OCI-LY7 (cell line): Measurements from ENCODE around the gene MAZ. TPM values are rescaled to one million over a fixed set of nuclear protein-coding genes. Genes with fewer than 3 reads are reported as not detected.

ENCODE experiments used
- BruUV-seq: library from RNA; stranded (reverse); fragments of 400-500 nt; replicated peaks from 2 replicates; lab custom pipeline; 2021; lab: Mats Ljungman, UMichigan
- CTCF ChIA-PET: fragments of 300-600 bp; sonication (Branson Sonifier 250); formaldehyde crosslinking; loops from one replicate; lab custom pipeline; 2022; ENCODE audit warnings: antibody characterized with exemption; ENCODE audit not compliant: unreplicated experiment; lab: Charles Lee
- POLR2A ChIA-PET: fragments of 300-600 bp; sonication (Branson Sonifier 250); formaldehyde crosslinking; loops from one replicate; lab custom pipeline; 2022; ENCODE audit warnings: antibody characterized with exemption; lab: Charles Lee
- DNase-seq: peaks from one replicate; pipeline ENCODE4 v3.0.0-alpha.2; 2015; ENCODE audit warnings: low spot score
- H2AFZ ChIP-seq: fragments of 200-600 bp; sonication (generic), shearing (Covaris generic); 2 replicates; pipeline ENCODE4 v1.6.1; 2014; ENCODE audit warnings: mild to moderate bottlenecking, antibody characterized with exemption, low read length, moderate library complexity
- H3K27ac ChIP-seq: fragments of 200-600 bp; sonication (generic); 2 replicates; pipeline ENCODE4 v1.5.1; 2014; ENCODE audit warnings: mixed run types, low read depth, mild to moderate bottlenecking, moderate library complexity, low read length, inconsistent platforms; ENCODE audit not compliant: poor library complexity, severe bottlenecking
- H3K36me3 ChIP-seq: fragments of 200-600 bp; sonication (generic); 2 replicates; pipeline ENCODE4 v1.6.1; 2014; ENCODE audit warnings: mild to moderate bottlenecking, antibody characterized with exemption, low read length, moderate library complexity, mixed read lengths; ENCODE audit not compliant: insufficient read depth
- H3K4me1 ChIP-seq: fragments of 200-600 bp; sonication (generic); 2 replicates; pipeline ENCODE4 v1.5.1; 2014; ENCODE audit warnings: mild to moderate bottlenecking, low read length; ENCODE audit not compliant: insufficient read depth, poor library complexity, severe bottlenecking
- H3K4me2 ChIP-seq: fragments of 200-600 bp; sonication (generic); 2 replicates; pipeline ENCODE4 v1.6.1; 2014; ENCODE audit warnings: mild to moderate bottlenecking, low read length
- H3K4me3 ChIP-seq: fragments of 200-600 bp; sonication (generic); 2 replicates; pipeline ENCODE4 v1.5.1; 2014; ENCODE audit warnings: mild to moderate bottlenecking, low read depth, low read length; ENCODE audit not compliant: poor library complexity, severe bottlenecking
- H3K79me2 ChIP-seq: fragments of 200-600 bp; sonication (generic); 2 replicates; pipeline ENCODE4 v1.6.1; 2016; ENCODE audit warnings: low read depth, mild to moderate bottlenecking, low read length, moderate library complexity, mixed read lengths; ENCODE audit not compliant: insufficient read depth
- H3K9me2 ChIP-seq: fragments of 200-600 bp; sonication (generic); 2 replicates; pipeline ENCODE4 v1.6.1; 2016; ENCODE audit warnings: mild to moderate bottlenecking, low read length, mixed read lengths; ENCODE audit not compliant: insufficient read depth
- H3K9me3 ChIP-seq: fragments of 200-600 bp; sonication (generic); 2 replicates; pipeline ENCODE4 v1.6.1; 2014; ENCODE audit warnings: mild to moderate bottlenecking, mixed run types, low read length, mixed read lengths
- H4K20me1 ChIP-seq: fragments of 200-600 bp; sonication (generic); 2 replicates; pipeline ENCODE4 v1.6.1; 2014; ENCODE audit warnings: mild to moderate bottlenecking, antibody characterized with exemption, low read length, moderate library complexity, mixed read lengths; ENCODE audit not compliant: insufficient read depth
- CTCF ChIP-seq: fragments of 200-600 bp; sonication (generic); conservative IDR thresholded peaks from 2 replicates; pipeline ENCODE4 v1.5.1; 2014; ENCODE audit warnings: mild to moderate bottlenecking, antibody characterized with exemption, low read length, moderate library complexity, mixed read lengths
- EZH2phosphoT487 ChIP-seq: fragments of 200-600 bp; sonication (generic); IDR thresholded peaks from 2 replicates; pipeline ENCODE4 v1.6.1; 2018; ENCODE audit warnings: low read depth, borderline replicate concordance, mild to moderate bottlenecking, mixed run types, antibody characterized with exemption, low read length, moderate library complexity, mixed read lengths
- intact Hi-C: fragments of 100-400 bp; cut with micrococcal nuclease; formaldehyde crosslinking; loops from one replicate; pipeline ENCODE4 v1.10.0; 2022; ENCODE audit not compliant: unreplicated experiment
- total RNA-seq, 2 experiments: library from RNA; depleted of rRNA in 1 of 2; stranded (reverse); fragments of >200 nt in 1 of 2; shearing (Covaris generic) in 1 of 2; gene quantifications; 2 replicates each; pipeline ENCODE4 v1.2.3, GENCODE V29; 2014 to 2022

The MAZ gene
- total RNA-seq, 2 experiments from 2014 or later: 471 to 484 TPM

DNA sequence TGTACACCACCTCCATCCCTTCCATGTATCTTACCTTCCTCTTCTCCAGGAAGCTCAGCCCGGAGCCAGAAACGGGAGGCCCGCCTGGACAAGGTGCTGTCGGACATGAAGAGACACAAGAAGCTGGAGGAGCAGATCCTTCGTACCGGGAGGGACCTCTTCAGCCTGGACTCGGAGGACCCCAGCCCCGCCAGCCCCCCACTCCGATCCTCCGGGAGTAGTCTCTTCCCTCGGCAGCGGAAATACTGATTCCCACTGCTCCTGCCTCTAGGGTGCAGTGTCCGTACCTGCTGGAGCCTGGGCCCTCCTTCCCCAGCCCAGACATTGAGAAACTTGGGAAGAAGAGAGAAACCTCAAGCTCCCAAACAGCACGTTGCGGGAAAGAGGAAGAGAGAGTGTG, 13.2 kb downstream of the MAZ start:
- H2AFZ ChIP-seq: no peak overlapping the region
- H3K27ac ChIP-seq: peak overlapping the region; percentile 20
- no TSS peak for BruUV-seq
- no peak for DNase-seq
- POLR2A ChIA-PET: interaction anchor here (1.0 kb wide), 1 partner anchor 29 kb away, joined by 3 read pairs; the partner anchor contains the start of gene KIF22
- H3K9me2 ChIP-seq: no peaks in the 10 kb centered on the region
- H4K20me1 ChIP-seq: 0 out of 2 replicates have a peak, but pooled peaks cover 4% of the 10 kb centered on the region
- no peak for TF ChIP-seq EZH2phosphoT487
- peak overlapping the region; percentile 67 for H3K4me3 ChIP-seq
- CTCF ChIA-PET: no interaction called here
- peaks cover 21% of the 10 kb centered on the region; the same call in 1 of the 2 replicates for H3K79me2 ChIP-seq
- H3K4me2 ChIP-seq: peak overlapping the region; percentile 75
- H3K4me1 ChIP-seq: peaks cover 53% of the 10 kb centered on the region
- intact Hi-C loops: loop anchor here (5.0 kb wide), 1 partner anchor 153 kb away; the partner anchor contains the start of gene TAOK2
- no peaks in the 10 kb centered on the region for H3K9me3 ChIP-seq
- H3K36me3 ChIP-seq: peaks cover 38% of the 10 kb centered on the region

DNA sequence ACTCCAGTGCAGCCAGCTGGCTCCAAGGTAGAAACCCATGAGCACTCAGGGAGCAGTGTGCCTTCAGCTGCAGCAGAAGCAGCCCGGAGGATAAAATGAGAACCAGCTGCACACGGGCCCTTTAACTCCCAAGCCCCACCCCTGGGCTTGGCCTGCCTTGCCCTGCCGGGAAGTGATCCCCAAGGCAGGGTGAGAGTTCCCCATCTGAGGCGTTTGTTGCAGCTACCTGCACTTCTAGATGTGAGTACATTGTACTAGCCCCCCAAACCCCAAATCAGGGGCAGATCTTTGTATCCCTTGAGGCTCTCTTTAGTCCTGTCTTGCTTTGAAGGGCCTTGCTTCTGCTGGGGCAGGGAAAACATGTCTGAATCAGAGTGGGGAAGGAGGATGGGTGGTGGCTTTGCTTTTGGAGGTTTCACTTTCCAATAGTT, 14.0 kb downstream of the MAZ start, which contains the start of gene MVP:
MVP (plus strand) TSS at position 192 of the 431 bp plus-strand sequence. CDS start 10,088 bp downstream, outside the sequence.
- Histone ChIP-seq H3K4me1 (peaks cover 49% of the 10 kb centered on the region), H3K4me3 (peak within 1 kb of the TSS; percentile 67), H3K79me2 (peaks cover 21% of the 10 kb centered on the region; the same call in 1 of the 2 replicates), H4K20me1 (0 out of 2 replicates have a peak, but pooled peaks cover 4% of the 10 kb centered on the region), H3K4me2 (peak within 1 kb of the TSS; percentile 75), H3K36me3 (peaks cover 38% of the 10 kb centered on the region), H3K9me3 (no peaks in the 10 kb centered on the region), H3K27ac (peak within 1 kb of the TSS; percentile 20), H2AFZ (no peak within 1 kb of the TSS), H3K9me2 (no peaks in the 10 kb centered on the region)
- intact Hi-C loops: loop anchor here (1.0 kb wide), 1 partner anchor 118 kb away; no protein-coding TSS in a partner anchor
- TF ChIP-seq EZH2phosphoT487 (no peak), CTCF (no peak)
- ChIA-PET POLR2A (interaction anchor here (1.0 to 1.5 kb wide), 2 partner anchors 13 to 30 kb away, joined by 3 to 6 read pairs; partner anchors contain the start of genes KIF22 and MAZ), CTCF (no interaction called here)
- BruUV-seq: no TSS peak
- peak; percentile 72 for DNase-seq

- peaks cover 21% of the 10 kb centered on the region; the same call in 1 of the 2 replicates for H3K79me2 ChIP-seq
- H4K20me1 ChIP-seq: 0 out of 2 replicates have a peak, but pooled peaks cover 4% of the 10 kb centered on the region
- ChIA-PET CTCF (interaction anchor here (0.6 kb wide), 1 partner anchor 147 kb away, joined by 4 read pairs; no protein-coding TSS in a partner anchor), POLR2A (interaction anchor here (1.3 to 1.5 kb wide), 2 partner anchors 14 to 152 kb away, joined by 3 to 6 read pairs; partner anchors contain the start of genes MAZ and TAOK2)
- H3K9me2 ChIP-seq: no peaks in the 10 kb centered on the region
- H3K27ac ChIP-seq: peak overlapping the region; percentile 20
- H3K9me3 ChIP-seq: no peaks in the 10 kb centered on the region
- no peak overlapping the region for H2AFZ ChIP-seq
- peak overlapping the region; percentile 75 for H3K4me2 ChIP-seq
- intact Hi-C loops: loop anchor here (1.0 kb wide), 1 partner anchor 119 kb away; no protein-coding TSS in a partner anchor
- peaks cover 38% of the 10 kb centered on the region for H3K36me3 ChIP-seq
- BruUV-seq: no TSS peak
- no peak for TF ChIP-seq EZH2phosphoT487
- no peak for TF ChIP-seq CTCF
- no peak for DNase-seq
- H3K4me1 ChIP-seq: peaks cover 47% of the 10 kb centered on the region
- H3K4me3 ChIP-seq: peak overlapping the region; percentile 67
Measured at GRCh38 chr16:29820730-29821642, 14.7 kb downstream of the MAZ start.
